A549 (cell line): ENCODE data around the gene ZNF507.

Source experiments
- HOXB13 ChIP-seq: fragments of 250-450 bp; sonication (Bioruptor Pico); IDR thresholded peaks from 2 replicates; pipeline ENCODE4 v1.5.0; 2020; ENCODE audit warnings: low read depth, mild to moderate bottlenecking, moderate library complexity
- POLR2A ChIP-seq: IDR thresholded peaks from 2 replicates; pipeline ENCODE4 v1.6.1; 2012; ENCODE audit warnings: mild to moderate bottlenecking, low read length
- RAD21 ChIP-seq, 2 experiments: fragments of >200 bp in 1 of 2; sonication (Bioruptor Twin) in 1 of 2; formaldehyde crosslinking in 1 of 2; IDR thresholded peaks in 1 of 2; conservative IDR thresholded peaks in 1 of 2; 2 replicates in 1 of 2; 3 replicates in 1 of 2; pipeline ENCODE4 v1.6.1; 2012 to 2018; ENCODE audit warnings: inconsistent platforms in 1 of 2
- SMC3 ChIP-seq: fragments of >200 bp; sonication (Bioruptor Twin); formaldehyde crosslinking; IDR thresholded peaks from 3 replicates; pipeline ENCODE4 v1.6.1; 2018; ENCODE audit warnings: inconsistent platforms
- TF ChIP-seq, protein P1 (sequence below): fragments of >200 bp; sonication (Bioruptor Twin); formaldehyde crosslinking; IDR thresholded peaks from 3 replicates; pipeline ENCODE4 v1.5.1; 2016

DNA sequence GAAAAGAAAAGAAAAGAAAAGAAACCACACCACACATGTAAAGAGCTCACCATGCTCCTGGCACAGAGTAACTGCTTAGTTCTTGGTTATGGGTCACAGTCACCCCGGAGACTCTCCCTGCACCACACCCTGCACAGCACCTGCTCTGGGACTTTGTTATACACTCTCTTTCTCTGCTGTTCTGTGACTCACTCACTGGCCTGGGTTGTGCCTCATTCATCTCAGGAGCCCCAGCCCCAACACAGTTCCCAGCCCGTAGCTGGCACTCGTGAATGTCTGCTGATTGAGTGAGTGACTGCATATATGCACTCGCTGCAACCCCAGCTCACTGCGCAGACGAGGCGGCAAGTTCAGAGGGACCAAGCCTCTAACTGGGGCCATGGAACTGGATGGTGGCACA, 22.9 kb upstream of the ZNF507 start:
- TF ChIP-seq RAD21 (conservative IDR thresholded peaks at IDR 0.05 in 1 of 2, IDR thresholded peaks at IDR 0.05 in 1 of 2) (no peak), SMC3 (no peak), POLR2A (no peak), HOXB13 (CRISPR knock-in tag) (no peak)
- TF ChIP-seq, protein P1, sequence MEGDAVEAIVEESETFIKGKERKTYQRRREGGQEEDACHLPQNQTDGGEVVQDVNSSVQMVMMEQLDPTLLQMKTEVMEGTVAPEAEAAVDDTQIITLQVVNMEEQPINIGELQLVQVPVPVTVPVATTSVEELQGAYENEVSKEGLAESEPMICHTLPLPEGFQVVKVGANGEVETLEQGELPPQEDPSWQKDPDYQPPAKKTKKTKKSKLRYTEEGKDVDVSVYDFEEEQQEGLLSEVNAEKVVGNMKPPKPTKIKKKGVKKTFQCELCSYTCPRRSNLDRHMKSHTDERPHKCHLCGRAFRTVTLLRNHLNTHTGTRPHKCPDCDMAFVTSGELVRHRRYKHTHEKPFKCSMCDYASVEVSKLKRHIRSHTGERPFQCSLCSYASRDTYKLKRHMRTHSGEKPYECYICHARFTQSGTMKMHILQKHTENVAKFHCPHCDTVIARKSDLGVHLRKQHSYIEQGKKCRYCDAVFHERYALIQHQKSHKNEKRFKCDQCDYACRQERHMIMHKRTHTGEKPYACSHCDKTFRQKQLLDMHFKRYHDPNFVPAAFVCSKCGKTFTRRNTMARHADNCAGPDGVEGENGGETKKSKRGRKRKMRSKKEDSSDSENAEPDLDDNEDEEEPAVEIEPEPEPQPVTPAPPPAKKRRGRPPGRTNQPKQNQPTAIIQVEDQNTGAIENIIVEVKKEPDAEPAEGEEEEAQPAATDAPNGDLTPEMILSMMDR: no peak
